HUES6 (cell line): ENCODE data around the gene DSCAM.

Source experiments
- H3K27ac ChIP-seq: 2 replicates; pipeline ENCODE4 v1.7.0; 2013; ENCODE audit warnings: low read depth, mild to moderate bottlenecking, low read length, inconsistent platforms
- H3K27me3 ChIP-seq: 2 replicates; pipeline ENCODE4 v1.6.1; 2013; ENCODE audit warnings: low read length; ENCODE audit not compliant: control insufficient read depth, insufficient read depth
- H3K36me3 ChIP-seq: 2 replicates; pipeline ENCODE4 v1.6.1; 2013; ENCODE audit warnings: low read length; ENCODE audit not compliant: control insufficient read depth, insufficient read depth
- H3K4me1 ChIP-seq: 2 replicates; pipeline ENCODE4 v1.6.1; 2013; ENCODE audit warnings: low read length; ENCODE audit not compliant: control insufficient read depth, insufficient read depth
- H3K4me3 ChIP-seq: 2 replicates; pipeline ENCODE4 v1.5.1; 2013; ENCODE audit warnings: low read depth, low read length
- H3K9ac ChIP-seq: one replicate; pipeline ENCODE4 v1.6.1; 2013; ENCODE audit warnings: mild to moderate bottlenecking, low read length
- H3K9me3 ChIP-seq: 2 replicates; pipeline ENCODE4 v1.6.1; 2013; ENCODE audit warnings: low read depth, low read length; ENCODE audit not compliant: control insufficient read depth, insufficient read depth

The DSCAM gene

GRCh38 chr21:40013001-40013735 is 833.8 kb downstream of the DSCAM start:
- Histone ChIP-seq H3K36me3 (no peaks in the 10 kb centered on the region), H3K27ac (no peak overlapping the region), H3K9ac (no peak overlapping the region), H3K4me1 (no peaks in the 10 kb centered on the region), H3K4me3 (no peak overlapping the region), H3K27me3 (no peaks in the 10 kb centered on the region), H3K9me3 (peaks cover 2% of the 10 kb centered on the region; the same call in 1 of the 2 replicates)

- no peaks in the 10 kb centered on the region for H3K36me3 ChIP-seq
- no peaks in the 10 kb centered on the region for H3K4me1 ChIP-seq
Measured at GRCh38 chr21:40011371-40011770, 835.6 kb downstream of the DSCAM start.

GRCh38 chr21:40002978-40003377 is 844.0 kb downstream of the DSCAM start:
- Histone ChIP-seq H3K4me3 (no peak overlapping the region), H3K9me3 (peaks cover 6% of the 10 kb centered on the region), H3K27me3 (no peaks in the 10 kb centered on the region; the same call in 1 of the 2 replicates), H3K4me1 (no peaks in the 10 kb centered on the region), H3K9ac (no peak overlapping the region), H3K36me3 (no peaks in the 10 kb centered on the region), H3K27ac (no peak overlapping the region)

More at GRCh38 chr21:40011371-40011770, 835.6 kb downstream of the DSCAM start:
- H3K27ac ChIP-seq, result no peak overlapping the region
- H3K4me3 ChIP-seq, result no peak overlapping the region
- no peak overlapping the region for H3K9ac ChIP-seq
- no peaks in the 10 kb centered on the region; the same call in 1 of the 2 replicates for H3K27me3 ChIP-seq
- H3K9me3 ChIP-seq, result peaks cover 2% of the 10 kb centered on the region; the same call in 1 of the 2 replicates

- H3K27me3 ChIP-seq, result no peaks in the 10 kb centered on the region
- no peak overlapping the region for H3K27ac ChIP-seq
- no peak overlapping the region for H3K9ac ChIP-seq
- H3K9me3 ChIP-seq, result no peaks in the 10 kb centered on the region
- no peaks in the 10 kb centered on the region for H3K4me1 ChIP-seq
- no peak overlapping the region for H3K4me3 ChIP-seq
- no peaks in the 10 kb centered on the region for H3K36me3 ChIP-seq
Measured at GRCh38 chr21:39984286-39984991, 862.5 kb downstream of the DSCAM start.

GRCh38 chr21:39980241-39980820 is 866.6 kb downstream of the DSCAM start:
- H3K4me3 ChIP-seq, result no peak overlapping the region
- no peaks in the 10 kb centered on the region for H3K27me3 ChIP-seq
- no peak overlapping the region for H3K27ac ChIP-seq
- no peaks in the 10 kb centered on the region for H3K4me1 ChIP-seq
- H3K9me3 ChIP-seq, result no peaks in the 10 kb centered on the region
- no peaks in the 10 kb centered on the region for H3K36me3 ChIP-seq
- no peak overlapping the region for H3K9ac ChIP-seq

- Histone ChIP-seq H3K27me3 (peaks cover 8% of the 10 kb centered on the region; the same call in 1 of the 2 replicates), H3K36me3 (no peaks in the 10 kb centered on the region), H3K4me1 (no peaks in the 10 kb centered on the region), H3K9me3 (no peaks in the 10 kb centered on the region), H3K27ac (no peak overlapping the region), H3K4me3 (no peak overlapping the region), H3K9ac (no peak overlapping the region)
Measured at GRCh38 chr21:39979321-39979720, 867.6 kb downstream of the DSCAM start.

GRCh38 chr21:39976800-39977199 is 870.2 kb downstream of the DSCAM start:
- Histone ChIP-seq H3K4me3 (no peak overlapping the region), H3K9me3 (no peaks in the 10 kb centered on the region), H3K9ac (no peak overlapping the region), H3K27me3 (peaks cover 8% of the 10 kb centered on the region; the same call in 1 of the 2 replicates), H3K36me3 (no peaks in the 10 kb centered on the region), H3K4me1 (no peaks in the 10 kb centered on the region), H3K27ac (no peak overlapping the region)

GRCh38 chr21:39972976-39973770 is 873.8 kb downstream of the DSCAM start:
- Histone ChIP-seq H3K9ac (no peak overlapping the region), H3K27ac (no peak overlapping the region), H3K36me3 (no peaks in the 10 kb centered on the region), H3K4me3 (no peak overlapping the region), H3K9me3 (peaks cover 2% of the 10 kb centered on the region), H3K27me3 (peaks cover 8% of the 10 kb centered on the region; the same call in 1 of the 2 replicates), H3K4me1 (no peaks in the 10 kb centered on the region)

GRCh38 chr21:39972471-39972870 is 874.5 kb downstream of the DSCAM start:
- Histone ChIP-seq H3K9me3 (peaks cover 5% of the 10 kb centered on the region), H3K27ac (no peak overlapping the region), H3K9ac (no peak overlapping the region), H3K36me3 (no peaks in the 10 kb centered on the region), H3K4me3 (no peak overlapping the region), H3K4me1 (no peaks in the 10 kb centered on the region), H3K27me3 (peaks cover 8% of the 10 kb centered on the region; the same call in 1 of the 2 replicates)

- Histone ChIP-seq H3K27me3 (peaks cover 8% of the 10 kb centered on the region; the same call in 1 of the 2 replicates), H3K27ac (no peak overlapping the region), H3K4me1 (no peaks in the 10 kb centered on the region), H3K9me3 (peaks cover 5% of the 10 kb centered on the region), H3K9ac (no peak overlapping the region), H3K4me3 (no peak overlapping the region), H3K36me3 (no peaks in the 10 kb centered on the region)
Measured at GRCh38 chr21:39971956-39972355, 875.0 kb downstream of the DSCAM start.
